Measurements from ENCODE around the gene UQCC3. TPM values are rescaled to one million over a fixed set of nuclear protein-coding genes. Genes with fewer than 3 reads are reported as not detected.
A peak's percentile ranks its signal among the peaks of the same experiment; 100 is the strongest.

UQCC3 gene
- total and polyA plus RNA-seq, 9 donors: 6.5 to 8.9 (median 8.0) TPM

GRCh38 chr11:62708392-62708791 is 36.9 kb downstream of the UQCC3 start:
- no peaks in the 10 kb centered on the region for H3K9me3 ChIP-seq (replicated peaks; ENCODE audit: control insufficient read depth, low read depth, low read length)
- 80% methylated on average over 5 of the region's 5 CpGs for WGBS (ENCODE audit: insufficient coverage)
- peak overlapping the region; percentile 86 for H3K27ac ChIP-seq (ENCODE audit: low read length)
- no peak for DNase-seq
- peak overlapping the region; percentile 57 for H3K4me3 ChIP-seq (ENCODE audit: low read length)
- peaks cover 34% of the 10 kb centered on the region for H3K36me3 ChIP-seq (ENCODE audit: control insufficient read depth, insufficient read depth, low read length)
- H3K4me1 ChIP-seq (ENCODE audit: control insufficient read depth, insufficient read depth, low read length): peaks cover 43% of the 10 kb centered on the region
- H3K27me3 ChIP-seq (ENCODE audit: control insufficient read depth, insufficient read depth, low read length): no peaks in the 10 kb centered on the region

GRCh38 chr11:62708793-62709192 is 37.3 kb downstream of the UQCC3 start:
- no CpG with 5 or more reads among the region's 7 CpGs for WGBS (ENCODE audit: insufficient coverage)
- no peaks in the 10 kb centered on the region for H3K27me3 ChIP-seq (ENCODE audit: control insufficient read depth, insufficient read depth, low read length)
- peaks cover 38% of the 10 kb centered on the region for H3K36me3 ChIP-seq (ENCODE audit: control insufficient read depth, insufficient read depth, low read length)
- peak overlapping the region; percentile 57 for H3K4me3 ChIP-seq (ENCODE audit: low read length)
- no peak for DNase-seq
- peak overlapping the region; percentile 86 for H3K27ac ChIP-seq (ENCODE audit: low read length)
- no peaks in the 10 kb centered on the region for H3K9me3 ChIP-seq (replicated peaks; ENCODE audit: control insufficient read depth, low read depth, low read length)
- H3K4me1 ChIP-seq (ENCODE audit: control insufficient read depth, insufficient read depth, low read length): peaks cover 43% of the 10 kb centered on the region

GRCh38 chr11:62709247-62710000 is 38.0 kb downstream of the UQCC3 start:
- peak overlapping the region; percentile 86 for H3K27ac ChIP-seq (ENCODE audit: low read length)
- no peaks in the 10 kb centered on the region for H3K9me3 ChIP-seq (replicated peaks; ENCODE audit: control insufficient read depth, low read depth, low read length)
- peaks cover 43% of the 10 kb centered on the region for H3K36me3 ChIP-seq (ENCODE audit: control insufficient read depth, insufficient read depth, low read length)
- H3K27me3 ChIP-seq (ENCODE audit: control insufficient read depth, insufficient read depth, low read length): no peaks in the 10 kb centered on the region
- DNase-seq: peak; percentile 100
- 3% methylated on average over 28 of the region's 47 CpGs for WGBS (ENCODE audit: insufficient coverage)
- H3K4me3 ChIP-seq (ENCODE audit: low read length): peak overlapping the region; percentile 57
- peaks cover 43% of the 10 kb centered on the region for H3K4me1 ChIP-seq (ENCODE audit: control insufficient read depth, insufficient read depth, low read length)

- H3K4me3 ChIP-seq (ENCODE audit: low read length): peak overlapping the region; percentile 57
- H3K27me3 ChIP-seq (ENCODE audit: control insufficient read depth, insufficient read depth, low read length): no peaks in the 10 kb centered on the region
- H3K36me3 ChIP-seq (ENCODE audit: control insufficient read depth, insufficient read depth, low read length): peaks cover 47% of the 10 kb centered on the region
- DNase-seq: peak; percentile 61
- H3K9me3 ChIP-seq (replicated peaks; ENCODE audit: control insufficient read depth, low read depth, low read length): no peaks in the 10 kb centered on the region
- WGBS (ENCODE audit: insufficient coverage): 58% methylated on average over 4 of the region's 7 CpGs
- peak overlapping the region; percentile 86 for H3K27ac ChIP-seq (ENCODE audit: low read length)
- H3K4me1 ChIP-seq (ENCODE audit: control insufficient read depth, insufficient read depth, low read length): peaks cover 41% of the 10 kb centered on the region
Measured at GRCh38 chr11:62710001-62710345, 38.5 kb downstream of the UQCC3 start.

GRCh38 chr11:62712276-62712812 is 40.9 kb downstream of the UQCC3 start:
- 100% methylated on average over 1 of the region's 6 CpGs for WGBS (ENCODE audit: insufficient coverage)
- H3K27ac ChIP-seq (ENCODE audit: low read length): no peak overlapping the region
- no peak overlapping the region for H3K4me3 ChIP-seq (ENCODE audit: low read length)
- H3K27me3 ChIP-seq (ENCODE audit: control insufficient read depth, insufficient read depth, low read length): no peaks in the 10 kb centered on the region
- H3K4me1 ChIP-seq (ENCODE audit: control insufficient read depth, insufficient read depth, low read length): peaks cover 22% of the 10 kb centered on the region
- peaks cover 66% of the 10 kb centered on the region for H3K36me3 ChIP-seq (ENCODE audit: control insufficient read depth, insufficient read depth, low read length)
- no peak for DNase-seq
- no peaks in the 10 kb centered on the region for H3K9me3 ChIP-seq (replicated peaks; ENCODE audit: control insufficient read depth, low read depth, low read length)

GRCh38 chr11:62712861-62713260 is 41.4 kb downstream of the UQCC3 start:
- H3K36me3 ChIP-seq (ENCODE audit: control insufficient read depth, insufficient read depth, low read length): peaks cover 68% of the 10 kb centered on the region
- no peak overlapping the region for H3K4me3 ChIP-seq (ENCODE audit: low read length)
- H3K27ac ChIP-seq (ENCODE audit: low read length): no peak overlapping the region
- no peaks in the 10 kb centered on the region for H3K27me3 ChIP-seq (ENCODE audit: control insufficient read depth, insufficient read depth, low read length)
- H3K4me1 ChIP-seq (ENCODE audit: control insufficient read depth, insufficient read depth, low read length): peaks cover 19% of the 10 kb centered on the region
- DNase-seq: no peak
- WGBS (ENCODE audit: insufficient coverage): no CpG with 5 or more reads among the region's 3 CpGs
- H3K9me3 ChIP-seq (replicated peaks; ENCODE audit: control insufficient read depth, low read depth, low read length): no peaks in the 10 kb centered on the region

- Histone ChIP-seq H3K27ac (ENCODE audit: low read length) (no peak overlapping the region), H3K4me1 (ENCODE audit: control insufficient read depth, insufficient read depth, low read length) (peaks cover 16% of the 10 kb centered on the region), H3K27me3 (ENCODE audit: control insufficient read depth, insufficient read depth, low read length) (no peaks in the 10 kb centered on the region), H3K9me3 (replicated peaks; ENCODE audit: control insufficient read depth, low read depth, low read length) (no peaks in the 10 kb centered on the region), H3K4me3 (ENCODE audit: low read length) (no peak overlapping the region), H3K36me3 (ENCODE audit: control insufficient read depth, insufficient read depth, low read length) (peaks cover 73% of the 10 kb centered on the region)
- no peak for DNase-seq
- 83% methylated on average over 1 of the region's 2 CpGs for WGBS (ENCODE audit: insufficient coverage)
Measured at GRCh38 chr11:62713343-62713742, 41.9 kb downstream of the UQCC3 start.

- peaks cover 2% of the 10 kb centered on the region for H3K4me1 ChIP-seq (ENCODE audit: control insufficient read depth, insufficient read depth, low read length)
Measured at GRCh38 chr11:62715150-62716130, 44.0 kb downstream of the UQCC3 start.

GRCh38 chr11:62716206-62716605 is 44.7 kb downstream of the UQCC3 start:
- no peak for DNase-seq
- Histone ChIP-seq H3K27me3 (ENCODE audit: control insufficient read depth, insufficient read depth, low read length) (no peaks in the 10 kb centered on the region), H3K4me1 (ENCODE audit: control insufficient read depth, insufficient read depth, low read length) (no peaks in the 10 kb centered on the region), H3K36me3 (ENCODE audit: control insufficient read depth, insufficient read depth, low read length) (peaks cover 87% of the 10 kb centered on the region), H3K27ac (ENCODE audit: low read length) (no peak overlapping the region), H3K9me3 (replicated peaks; ENCODE audit: control insufficient read depth, low read depth, low read length) (no peaks in the 10 kb centered on the region), H3K4me3 (ENCODE audit: low read length) (no peak overlapping the region)
- WGBS (ENCODE audit: insufficient coverage): 100% methylated on average over 2 of the region's 5 CpGs

More at GRCh38 chr11:62715150-62716130, 44.0 kb downstream of the UQCC3 start:
- no peak for DNase-seq
- Histone ChIP-seq H3K27ac (ENCODE audit: low read length) (no peak overlapping the region), H3K36me3 (ENCODE audit: control insufficient read depth, insufficient read depth, low read length) (peaks cover 86% of the 10 kb centered on the region), H3K27me3 (ENCODE audit: control insufficient read depth, insufficient read depth, low read length) (no peaks in the 10 kb centered on the region), H3K4me3 (ENCODE audit: low read length) (no peak overlapping the region), H3K9me3 (replicated peaks; ENCODE audit: control insufficient read depth, low read depth, low read length) (no peaks in the 10 kb centered on the region)
- 77% methylated on average over 9 of the region's 24 CpGs for WGBS (ENCODE audit: insufficient coverage)

GRCh38 chr11:62716816-62717215 is 45.3 kb downstream of the UQCC3 start:
- DNase-seq: no peak
- Histone ChIP-seq H3K4me3 (ENCODE audit: low read length) (no peak overlapping the region), H3K27me3 (ENCODE audit: control insufficient read depth, insufficient read depth, low read length) (no peaks in the 10 kb centered on the region), H3K27ac (ENCODE audit: low read length) (no peak overlapping the region), H3K9me3 (replicated peaks; ENCODE audit: control insufficient read depth, low read depth, low read length) (no peaks in the 10 kb centered on the region), H3K4me1 (ENCODE audit: control insufficient read depth, insufficient read depth, low read length) (no peaks in the 10 kb centered on the region), H3K36me3 (ENCODE audit: control insufficient read depth, insufficient read depth, low read length) (peaks cover 88% of the 10 kb centered on the region)
- WGBS (ENCODE audit: insufficient coverage): 92% methylated on average over 9 of the region's 11 CpGs
